Measurements from ENCODE around the gene RBP4.

DNA sequence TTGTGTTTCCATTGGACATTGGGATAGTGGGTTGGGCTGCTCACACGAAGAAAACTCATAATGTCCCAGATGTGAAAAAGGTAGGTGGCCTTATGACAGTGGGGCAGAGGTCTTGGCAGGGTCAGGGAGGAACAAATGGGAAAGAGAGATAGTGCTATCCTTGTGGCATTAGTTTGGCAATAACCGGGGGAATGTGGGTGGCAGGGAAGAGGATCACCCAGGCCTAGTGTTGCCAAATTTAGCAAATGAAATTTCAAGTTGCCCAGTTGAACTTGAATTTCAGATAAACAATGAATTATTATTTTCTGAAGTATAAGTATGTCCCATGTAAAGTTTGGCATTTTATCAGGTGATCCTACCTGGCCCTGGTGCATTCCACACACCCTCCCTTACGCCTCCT lies 12.1 kb upstream of the RBP4 start:
- TF ChIP-seq, protein P1, sequence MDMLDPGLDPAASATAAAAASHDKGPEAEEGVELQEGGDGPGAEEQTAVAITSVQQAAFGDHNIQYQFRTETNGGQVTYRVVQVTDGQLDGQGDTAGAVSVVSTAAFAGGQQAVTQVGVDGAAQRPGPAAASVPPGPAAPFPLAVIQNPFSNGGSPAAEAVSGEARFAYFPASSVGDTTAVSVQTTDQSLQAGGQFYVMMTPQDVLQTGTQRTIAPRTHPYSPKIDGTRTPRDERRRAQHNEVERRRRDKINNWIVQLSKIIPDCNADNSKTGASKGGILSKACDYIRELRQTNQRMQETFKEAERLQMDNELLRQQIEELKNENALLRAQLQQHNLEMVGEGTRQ (CRISPR knock-in tag; IDR thresholded peaks at IDR 0.05): no peak
- TF ChIP-seq, protein P2, sequence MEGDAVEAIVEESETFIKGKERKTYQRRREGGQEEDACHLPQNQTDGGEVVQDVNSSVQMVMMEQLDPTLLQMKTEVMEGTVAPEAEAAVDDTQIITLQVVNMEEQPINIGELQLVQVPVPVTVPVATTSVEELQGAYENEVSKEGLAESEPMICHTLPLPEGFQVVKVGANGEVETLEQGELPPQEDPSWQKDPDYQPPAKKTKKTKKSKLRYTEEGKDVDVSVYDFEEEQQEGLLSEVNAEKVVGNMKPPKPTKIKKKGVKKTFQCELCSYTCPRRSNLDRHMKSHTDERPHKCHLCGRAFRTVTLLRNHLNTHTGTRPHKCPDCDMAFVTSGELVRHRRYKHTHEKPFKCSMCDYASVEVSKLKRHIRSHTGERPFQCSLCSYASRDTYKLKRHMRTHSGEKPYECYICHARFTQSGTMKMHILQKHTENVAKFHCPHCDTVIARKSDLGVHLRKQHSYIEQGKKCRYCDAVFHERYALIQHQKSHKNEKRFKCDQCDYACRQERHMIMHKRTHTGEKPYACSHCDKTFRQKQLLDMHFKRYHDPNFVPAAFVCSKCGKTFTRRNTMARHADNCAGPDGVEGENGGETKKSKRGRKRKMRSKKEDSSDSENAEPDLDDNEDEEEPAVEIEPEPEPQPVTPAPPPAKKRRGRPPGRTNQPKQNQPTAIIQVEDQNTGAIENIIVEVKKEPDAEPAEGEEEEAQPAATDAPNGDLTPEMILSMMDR (IDR thresholded peaks at IDR 0.05): no peak
- TF ChIP-seq IRF2 (CRISPR knock-in tag; IDR thresholded peaks at IDR 0.05; ENCODE audit: borderline replicate concordance, low read depth) (no peak), NR3C1 (CRISPR knock-in tag; conservative IDR thresholded peaks at IDR 0.05; ENCODE audit: low read depth) (no peak), FOXJ3 (CRISPR knock-in tag; IDR thresholded peaks at IDR 0.05; ENCODE audit: borderline replicate concordance) (no peak), MYBL2 (CRISPR knock-in tag; IDR thresholded peaks at IDR 0.05) (no peak), NR2C2 (CRISPR knock-in tag; IDR thresholded peaks at IDR 0.05) (no peak)
- TF ChIP-seq, protein P3, sequence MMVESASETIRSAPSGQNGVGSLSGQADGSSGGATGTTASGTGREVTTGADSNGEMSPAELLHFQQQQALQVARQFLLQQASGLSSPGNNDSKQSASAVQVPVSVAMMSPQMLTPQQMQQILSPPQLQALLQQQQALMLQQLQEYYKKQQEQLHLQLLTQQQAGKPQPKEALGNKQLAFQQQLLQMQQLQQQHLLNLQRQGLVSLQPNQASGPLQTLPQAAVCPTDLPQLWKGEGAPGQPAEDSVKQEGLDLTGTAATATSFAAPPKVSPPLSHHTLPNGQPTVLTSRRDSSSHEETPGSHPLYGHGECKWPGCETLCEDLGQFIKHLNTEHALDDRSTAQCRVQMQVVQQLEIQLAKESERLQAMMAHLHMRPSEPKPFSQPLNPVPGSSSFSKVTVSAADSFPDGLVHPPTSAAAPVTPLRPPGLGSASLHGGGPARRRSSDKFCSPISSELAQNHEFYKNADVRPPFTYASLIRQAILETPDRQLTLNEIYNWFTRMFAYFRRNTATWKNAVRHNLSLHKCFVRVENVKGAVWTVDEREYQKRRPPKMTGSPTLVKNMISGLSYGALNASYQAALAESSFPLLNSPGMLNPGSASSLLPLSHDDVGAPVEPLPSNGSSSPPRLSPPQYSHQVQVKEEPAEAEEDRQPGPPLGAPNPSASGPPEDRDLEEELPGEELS (CRISPR knock-in tag; IDR thresholded peaks at IDR 0.05): no peak
- TF ChIP-seq, protein P4, sequence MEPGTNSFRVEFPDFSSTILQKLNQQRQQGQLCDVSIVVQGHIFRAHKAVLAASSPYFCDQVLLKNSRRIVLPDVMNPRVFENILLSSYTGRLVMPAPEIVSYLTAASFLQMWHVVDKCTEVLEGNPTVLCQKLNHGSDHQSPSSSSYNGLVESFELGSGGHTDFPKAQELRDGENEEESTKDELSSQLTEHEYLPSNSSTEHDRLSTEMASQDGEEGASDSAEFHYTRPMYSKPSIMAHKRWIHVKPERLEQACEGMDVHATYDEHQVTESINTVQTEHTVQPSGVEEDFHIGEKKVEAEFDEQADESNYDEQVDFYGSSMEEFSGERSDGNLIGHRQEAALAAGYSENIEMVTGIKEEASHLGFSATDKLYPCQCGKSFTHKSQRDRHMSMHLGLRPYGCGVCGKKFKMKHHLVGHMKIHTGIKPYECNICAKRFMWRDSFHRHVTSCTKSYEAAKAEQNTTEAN (CRISPR knock-in tag; IDR thresholded peaks at IDR 0.05): no peak
- TF ChIP-seq, protein P5, sequence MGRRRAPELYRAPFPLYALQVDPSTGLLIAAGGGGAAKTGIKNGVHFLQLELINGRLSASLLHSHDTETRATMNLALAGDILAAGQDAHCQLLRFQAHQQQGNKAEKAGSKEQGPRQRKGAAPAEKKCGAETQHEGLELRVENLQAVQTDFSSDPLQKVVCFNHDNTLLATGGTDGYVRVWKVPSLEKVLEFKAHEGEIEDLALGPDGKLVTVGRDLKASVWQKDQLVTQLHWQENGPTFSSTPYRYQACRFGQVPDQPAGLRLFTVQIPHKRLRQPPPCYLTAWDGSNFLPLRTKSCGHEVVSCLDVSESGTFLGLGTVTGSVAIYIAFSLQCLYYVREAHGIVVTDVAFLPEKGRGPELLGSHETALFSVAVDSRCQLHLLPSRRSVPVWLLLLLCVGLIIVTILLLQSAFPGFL (CRISPR knock-in tag; IDR thresholded peaks at IDR 0.05; ENCODE audit: borderline replicate concordance): no peak
- TF ChIP-seq, protein P6, sequence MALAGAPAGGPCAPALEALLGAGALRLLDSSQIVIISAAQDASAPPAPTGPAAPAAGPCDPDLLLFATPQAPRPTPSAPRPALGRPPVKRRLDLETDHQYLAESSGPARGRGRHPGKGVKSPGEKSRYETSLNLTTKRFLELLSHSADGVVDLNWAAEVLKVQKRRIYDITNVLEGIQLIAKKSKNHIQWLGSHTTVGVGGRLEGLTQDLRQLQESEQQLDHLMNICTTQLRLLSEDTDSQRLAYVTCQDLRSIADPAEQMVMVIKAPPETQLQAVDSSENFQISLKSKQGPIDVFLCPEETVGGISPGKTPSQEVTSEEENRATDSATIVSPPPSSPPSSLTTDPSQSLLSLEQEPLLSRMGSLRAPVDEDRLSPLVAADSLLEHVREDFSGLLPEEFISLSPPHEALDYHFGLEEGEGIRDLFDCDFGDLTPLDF (CRISPR knock-in tag; IDR thresholded peaks at IDR 0.05): no peak
- TF ChIP-seq, protein P7, sequence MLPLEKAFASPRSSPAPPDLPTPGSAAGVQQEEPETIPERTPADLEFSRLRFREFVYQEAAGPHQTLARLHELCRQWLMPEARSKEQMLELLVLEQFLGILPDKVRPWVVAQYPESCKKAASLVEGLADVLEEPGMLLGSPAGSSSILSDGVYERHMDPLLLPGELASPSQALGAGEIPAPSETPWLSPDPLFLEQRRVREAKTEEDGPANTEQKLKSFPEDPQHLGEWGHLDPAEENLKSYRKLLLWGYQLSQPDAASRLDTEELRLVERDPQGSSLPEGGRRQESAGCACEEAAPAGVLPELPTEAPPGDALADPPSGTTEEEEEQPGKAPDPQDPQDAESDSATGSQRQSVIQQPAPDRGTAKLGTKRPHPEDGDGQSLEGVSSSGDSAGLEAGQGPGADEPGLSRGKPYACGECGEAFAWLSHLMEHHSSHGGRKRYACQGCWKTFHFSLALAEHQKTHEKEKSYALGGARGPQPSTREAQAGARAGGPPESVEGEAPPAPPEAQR (CRISPR knock-in tag; IDR thresholded peaks at IDR 0.05): no peak
